PC-3 (cell line): ENCODE data around the gene MED7. TPM values are rescaled to one million over a fixed set of nuclear protein-coding genes. Genes with fewer than 3 reads are reported as not detected.

Experiments used
- ATAC-seq: fragments of 200-7000 bp; cut with Tn5 transposase; 2 replicates; pipeline ENCODE4 v1.9.1; 2020; ENCODE audit warnings: mild to moderate bottlenecking, moderate library complexity
- BruUV-seq: library from RNA; stranded (reverse); fragments of 400-500 nt; replicated peaks from 2 replicates; lab custom pipeline; 2021; lab: Mats Ljungman, UMichigan
- CTCF ChIA-PET: fragments of 300-600 bp; sonication (Branson Sonifier 250); formaldehyde crosslinking; loops from one replicate; lab custom pipeline; 2022; ENCODE audit warnings: antibody characterized with exemption; lab: Charles Lee
- POLR2A ChIA-PET: fragments of 300-600 bp; sonication (Branson Sonifier 250); formaldehyde crosslinking; loops from one replicate; lab custom pipeline; 2022; ENCODE audit warnings: antibody characterized with exemption; ENCODE audit not compliant: unreplicated experiment; lab: Charles Lee
- DNase-seq: peaks from one replicate; pipeline ENCODE4 v3.0.0-alpha.2; 2015
- H2AFZ ChIP-seq: fragments of 300-600 bp; sonication (generic); 2 replicates; pipeline ENCODE4 v1.6.0; 2016; ENCODE audit warnings: antibody characterized with exemption, low read length
- H3F3A ChIP-seq: fragments of 300-600 bp; sonication (generic); one replicate; pipeline ENCODE4 v1.6.0; 2017; ENCODE audit warnings: antibody characterized with exemption, low read length, control low read depth, mild to moderate bottlenecking; ENCODE audit not compliant: unreplicated experiment
- H3K27ac ChIP-seq: fragments of 300-600 bp; sonication (generic); 2 replicates; pipeline ENCODE4 v1.5.1; 2016; ENCODE audit warnings: mild to moderate bottlenecking, low read length
- H3K27me3 ChIP-seq: fragments of 300-600 bp; sonication (generic); 2 replicates; pipeline ENCODE4 v1.6.1; 2016; ENCODE audit warnings: low read length, mixed read lengths
- H3K36me3 ChIP-seq: fragments of 300-600 bp; sonication (generic); 2 replicates; pipeline ENCODE4 v1.6.1; 2016; ENCODE audit warnings: low read depth, mixed run types, low read length, mixed read lengths
- H3K4me1 ChIP-seq: fragments of 300-600 bp; sonication (generic); 2 replicates; pipeline ENCODE4 v1.5.1; 2016; ENCODE audit warnings: low read length; ENCODE audit not compliant: insufficient read depth
- H3K4me2 ChIP-seq: fragments of 300-600 bp; sonication (generic); 2 replicates; pipeline ENCODE4 v1.6.0; 2016; ENCODE audit warnings: low read length
- H3K4me3 ChIP-seq: fragments of 300-600 bp; sonication (generic); 2 replicates; pipeline ENCODE4 v1.5.1; 2016; ENCODE audit warnings: mild to moderate bottlenecking, low read length, mixed read lengths
- H3K79me2 ChIP-seq: fragments of 300-600 bp; sonication (generic); 2 replicates; pipeline ENCODE4 v1.6.1; 2017; ENCODE audit warnings: low read length, mixed read lengths
- H3K9ac ChIP-seq: fragments of 300-600 bp; sonication (generic); 2 replicates; pipeline ENCODE4 v1.6.0; 2016; ENCODE audit warnings: mild to moderate bottlenecking, low read length
- H3K9me2 ChIP-seq: fragments of 300-600 bp; sonication (generic); replicated peaks from 2 replicates; pipeline ENCODE4 v1.6.1; 2016; ENCODE audit warnings: mixed run types, low read length, mixed read lengths
- H3K9me3 ChIP-seq: fragments of 300-600 bp; sonication (generic); 2 replicates; pipeline ENCODE4 v1.6.1; 2016; ENCODE audit warnings: low read length, mixed read lengths
- H4K20me1 ChIP-seq: fragments of 300-600 bp; sonication (generic); 2 replicates; pipeline ENCODE4 v1.6.1; 2016; ENCODE audit warnings: low read length, mixed read lengths
- CTCF ChIP-seq: fragments of 300-600 bp; sonication (generic); conservative IDR thresholded peaks from 2 replicates; pipeline ENCODE4 v1.5.1; 2017; ENCODE audit warnings: antibody characterized with exemption, low read depth, mild to moderate bottlenecking, low read length
- EZH2 ChIP-seq: fragments of 300-600 bp; sonication (generic); IDR thresholded peaks from one replicate; pipeline ENCODE4 v1.6.1; 2017; ENCODE audit warnings: antibody characterized with exemption, mild to moderate bottlenecking, low read length; ENCODE audit not compliant: unreplicated experiment
- EZH2phosphoT487 ChIP-seq: fragments of 300-600 bp; sonication (generic); IDR thresholded peaks from 2 replicates; pipeline ENCODE4 v1.6.1; 2018; ENCODE audit warnings: mild to moderate bottlenecking, antibody characterized with exemption, low read length, borderline replicate concordance
- intact Hi-C: fragments of 100-400 bp; cut with micrococcal nuclease; formaldehyde crosslinking; loops from 2 replicates; pipeline ENCODE4 v1.9.0; 2023
- total RNA-seq: library from RNA; depleted of rRNA; stranded (reverse); fragments of >200 nt; gene quantifications from 2 replicates; pipeline ENCODE4 v1.2.3, GENCODE V29; 2014

MED7 gene
- total RNA-seq, 1 experiment from 2014 or later: 14.8 TPM

GRCh38 chr5:157157293-157157891 lies 14.7 kb upstream of the MED7 start:
- H3K36me3 ChIP-seq: no peaks in the 10 kb centered on the region
- TF ChIP-seq EZH2: no peak
- TF ChIP-seq EZH2phosphoT487: no peak
- TF ChIP-seq CTCF: no peak
- H3K4me3 ChIP-seq: no peak overlapping the region
- intact Hi-C loops: no loop called here
- ATAC-seq: no peak
- H3K9me3 ChIP-seq: no peaks in the 10 kb centered on the region
- H4K20me1 ChIP-seq: no peaks in the 10 kb centered on the region
- H3K9me2 ChIP-seq: no peaks in the 10 kb centered on the region
- no peak for DNase-seq
- no peaks in the 10 kb centered on the region for H3F3A ChIP-seq
- H2AFZ ChIP-seq: no peak overlapping the region
- CTCF ChIA-PET: no interaction called here
- POLR2A ChIA-PET: no interaction called here
- no peak overlapping the region for H3K4me2 ChIP-seq
- no peaks in the 10 kb centered on the region for H3K4me1 ChIP-seq
- no peak overlapping the region for H3K27ac ChIP-seq
- BruUV-seq: no TSS peak
- H3K9ac ChIP-seq: no peak overlapping the region
- peaks cover 80% of the 10 kb centered on the region for H3K27me3 ChIP-seq
- no peaks in the 10 kb centered on the region for H3K79me2 ChIP-seq

- H3K4me2 ChIP-seq: no peak overlapping the region
- BruUV-seq: no TSS peak
- ChIA-PET POLR2A (no interaction called here), CTCF (no interaction called here)
- no peak overlapping the region for H3K9ac ChIP-seq
- H2AFZ ChIP-seq: no peak overlapping the region
- no peak for TF ChIP-seq EZH2
- TF ChIP-seq CTCF: no peak
- H3K9me2 ChIP-seq: no peaks in the 10 kb centered on the region
- H3K4me1 ChIP-seq: no peaks in the 10 kb centered on the region
- no peaks in the 10 kb centered on the region for H3F3A ChIP-seq
- H3K27me3 ChIP-seq: peaks cover 66% of the 10 kb centered on the region
- H3K4me3 ChIP-seq: no peak overlapping the region
- H3K36me3 ChIP-seq: no peaks in the 10 kb centered on the region
- no peaks in the 10 kb centered on the region for H3K79me2 ChIP-seq
- ATAC-seq (no peak), DNase-seq (no peak)
- H3K27ac ChIP-seq: no peak overlapping the region
- H3K9me3 ChIP-seq: no peaks in the 10 kb centered on the region
- H4K20me1 ChIP-seq: no peaks in the 10 kb centered on the region
- intact Hi-C loops: no loop called here
Measured at GRCh38 chr5:157155297-157155696, 12.6 kb upstream of the MED7 start.

- Histone ChIP-seq H3K4me2 (no peak overlapping the region), H3K36me3 (no peaks in the 10 kb centered on the region), H3K9me3 (no peaks in the 10 kb centered on the region), H3K4me3 (no peak overlapping the region), H3K9me2 (no peaks in the 10 kb centered on the region), H3K4me1 (no peaks in the 10 kb centered on the region), H4K20me1 (no peaks in the 10 kb centered on the region), H3F3A (no peaks in the 10 kb centered on the region), H3K9ac (no peak overlapping the region), H3K27me3 (peaks cover 27% of the 10 kb centered on the region), H2AFZ (no peak overlapping the region), H3K79me2 (no peaks in the 10 kb centered on the region), H3K27ac (no peak overlapping the region)
- CTCF ChIA-PET: no interaction called here
- POLR2A ChIA-PET: no interaction called here
- intact Hi-C loops: no loop called here
- DNase-seq (no peak), ATAC-seq (no peak)
- TF ChIP-seq EZH2 (no peak), CTCF (no peak), EZH2phosphoT487 (no peak)
- BruUV-seq: no TSS peak
Measured at GRCh38 chr5:157150995-157151394, 8.3 kb upstream of the MED7 start.
